Measurements from ENCODE around the gene TIAM1.

DNA sequence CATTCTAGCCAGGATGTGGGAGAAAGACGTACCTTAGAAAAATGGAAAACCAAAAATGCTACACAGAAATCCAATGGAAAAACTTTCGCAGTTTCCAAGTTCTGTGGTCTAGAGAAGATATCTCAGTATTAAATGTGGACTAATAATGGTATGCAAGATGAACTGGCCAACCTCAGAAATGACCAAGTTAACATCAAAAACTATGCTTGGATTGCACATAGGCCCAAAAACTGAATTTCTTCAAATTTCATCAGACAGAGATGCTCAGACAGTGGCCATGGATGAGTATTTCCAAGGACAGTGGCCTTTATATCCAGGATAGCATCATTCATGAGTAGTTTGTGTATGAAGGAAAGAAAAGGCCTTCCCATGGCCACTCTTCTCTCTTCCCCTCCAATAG is 132.2 kb downstream of the TIAM1 start:
- TF ChIP-seq, protein P1, sequence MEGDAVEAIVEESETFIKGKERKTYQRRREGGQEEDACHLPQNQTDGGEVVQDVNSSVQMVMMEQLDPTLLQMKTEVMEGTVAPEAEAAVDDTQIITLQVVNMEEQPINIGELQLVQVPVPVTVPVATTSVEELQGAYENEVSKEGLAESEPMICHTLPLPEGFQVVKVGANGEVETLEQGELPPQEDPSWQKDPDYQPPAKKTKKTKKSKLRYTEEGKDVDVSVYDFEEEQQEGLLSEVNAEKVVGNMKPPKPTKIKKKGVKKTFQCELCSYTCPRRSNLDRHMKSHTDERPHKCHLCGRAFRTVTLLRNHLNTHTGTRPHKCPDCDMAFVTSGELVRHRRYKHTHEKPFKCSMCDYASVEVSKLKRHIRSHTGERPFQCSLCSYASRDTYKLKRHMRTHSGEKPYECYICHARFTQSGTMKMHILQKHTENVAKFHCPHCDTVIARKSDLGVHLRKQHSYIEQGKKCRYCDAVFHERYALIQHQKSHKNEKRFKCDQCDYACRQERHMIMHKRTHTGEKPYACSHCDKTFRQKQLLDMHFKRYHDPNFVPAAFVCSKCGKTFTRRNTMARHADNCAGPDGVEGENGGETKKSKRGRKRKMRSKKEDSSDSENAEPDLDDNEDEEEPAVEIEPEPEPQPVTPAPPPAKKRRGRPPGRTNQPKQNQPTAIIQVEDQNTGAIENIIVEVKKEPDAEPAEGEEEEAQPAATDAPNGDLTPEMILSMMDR (conservative IDR thresholded peaks at IDR 0.05 in 1 of 2, IDR thresholded peaks at IDR 0.05 in 1 of 2; ENCODE audit: extremely low read depth in 1 of 2, insufficient read depth in 1 of 2, low read depth in 1 of 2, low read length in 2 of 2), result no peak
- TF ChIP-seq EZH2 (IDR thresholded peaks at IDR 0.05; ENCODE audit: borderline replicate concordance, low read length), result no peak

All from mammary epithelial cell (primary cell).